ENCODE measurements around the gene ADCY9. TPM values are rescaled to one million over a fixed set of nuclear protein-coding genes. Genes with fewer than 3 reads are reported as not detected.

ADCY9 gene
- total RNA-seq (2014; rRNA removed; shearing (Covaris generic)) (21.9 and 32.5 TPM in 2 replicates), polyA plus RNA-seq (2016; fragmentation: Nextera tagmentation; extraction: Ambion mirVana) (1.9 and 2.1 TPM in 2 replicates)

DNA sequence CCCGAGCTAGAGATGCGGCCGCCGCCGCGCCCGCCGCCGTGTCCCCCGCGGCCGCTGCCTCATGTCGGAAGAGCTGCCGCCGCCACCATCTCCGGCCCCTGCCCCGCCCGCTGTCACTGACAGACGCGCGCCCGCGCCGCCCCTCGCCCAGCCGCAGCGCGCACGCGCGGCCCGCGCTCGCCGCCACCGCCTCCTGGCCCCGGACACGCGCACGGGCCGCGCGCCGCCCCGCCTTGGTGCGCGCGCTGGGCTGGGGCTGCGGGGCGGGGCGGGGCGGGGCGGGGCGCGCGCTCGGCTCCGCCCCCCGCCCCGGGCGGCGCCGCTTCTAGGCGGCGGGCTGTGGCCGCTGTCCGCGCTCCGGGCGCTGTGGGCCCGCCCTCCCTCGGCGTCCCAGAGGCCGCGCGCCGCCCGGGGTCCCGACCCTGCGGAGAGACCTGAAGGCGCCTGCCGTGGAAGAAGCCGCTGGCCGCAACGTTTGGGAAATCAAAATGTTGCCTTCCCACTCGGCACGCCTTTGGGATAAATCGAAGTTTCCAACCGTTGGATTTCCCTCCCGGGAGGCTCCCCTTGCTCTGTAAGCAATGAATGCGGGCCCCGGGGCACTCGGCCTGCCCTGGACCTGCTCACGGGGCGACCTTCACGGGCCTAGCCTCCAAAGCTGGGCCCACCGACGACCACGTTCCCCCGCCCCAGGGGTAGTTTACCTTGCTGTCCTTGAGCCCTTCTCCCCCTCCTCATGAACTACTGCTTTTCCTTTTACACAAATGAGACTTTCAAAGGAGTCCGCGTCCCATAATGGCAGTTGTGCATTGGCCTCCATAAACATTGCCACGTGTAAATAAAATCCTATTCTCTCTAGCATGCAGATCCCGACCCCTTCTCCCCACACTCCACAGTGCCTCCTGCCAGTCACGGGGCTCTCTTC, at the start of gene ADCY9:
ADCY9 (minus strand) TSS at position 118 of the 925 bp plus-strand sequence. CDS start 1,000 bp downstream, outside the sequence.
- Histone ChIP-seq H3K27ac (peak within 1 kb of the TSS; percentile 18; the same call in 1 of the 2 replicates), H3K4me1 (ENCODE audit: insufficient read depth) (peaks cover 35% of the 10 kb centered on the region), H2AFZ (peak within 1 kb of the TSS; percentile 86), H3K4me2 (ENCODE audit: unreplicated experiment) (peak within 1 kb of the TSS; percentile 70), H3K9ac (peak within 1 kb of the TSS; percentile 77), H3K9me2 (ENCODE audit: insufficient read depth) (no peaks in the 10 kb centered on the region), H3K27me3 (replicated peaks; ENCODE audit: insufficient read depth) (no peaks in the 10 kb centered on the region), H3F3A (ENCODE audit: insufficient read depth) (0 out of 2 replicates have a peak, but pooled peaks cover 7% of the 10 kb centered on the region), H3K79me2 (ENCODE audit: insufficient read depth) (peaks cover 40% of the 10 kb centered on the region), H3K4me3 (peak within 1 kb of the TSS; percentile 71), H3K9me3 (ENCODE audit: low read depth) (no peaks in the 10 kb centered on the region), H4K20me1 (ENCODE audit: insufficient read depth) (no peaks in the 10 kb centered on the region), H3K36me3 (ENCODE audit: low read depth) (no peaks in the 10 kb centered on the region)
- peak; percentile 87 for DNase-seq
- 2 to 6% methylated on average over 39 to 72 of the region's 105 CpGs for WGBS, 2 experiments (ENCODE audit: low coverage in 1 of 2, low lambda C conversion rate in 2 of 2, missing lambda C conversion rate in 2 of 2)
- in situ Hi-C loops (cut with MboI): loop anchor here (10.0 kb wide), 1 partner anchor 58 kb away; no protein-coding TSS in a partner anchor
- TF ChIP-seq EZH2 (IDR thresholded peaks at IDR 0.05; ENCODE audit: insufficient read depth, poor library complexity, severe bottlenecking) (no peak), EZH2phosphoT487 (IDR thresholded peaks at IDR 0.05; ENCODE audit: insufficient read depth, low read depth) (no peak)

DNA sequence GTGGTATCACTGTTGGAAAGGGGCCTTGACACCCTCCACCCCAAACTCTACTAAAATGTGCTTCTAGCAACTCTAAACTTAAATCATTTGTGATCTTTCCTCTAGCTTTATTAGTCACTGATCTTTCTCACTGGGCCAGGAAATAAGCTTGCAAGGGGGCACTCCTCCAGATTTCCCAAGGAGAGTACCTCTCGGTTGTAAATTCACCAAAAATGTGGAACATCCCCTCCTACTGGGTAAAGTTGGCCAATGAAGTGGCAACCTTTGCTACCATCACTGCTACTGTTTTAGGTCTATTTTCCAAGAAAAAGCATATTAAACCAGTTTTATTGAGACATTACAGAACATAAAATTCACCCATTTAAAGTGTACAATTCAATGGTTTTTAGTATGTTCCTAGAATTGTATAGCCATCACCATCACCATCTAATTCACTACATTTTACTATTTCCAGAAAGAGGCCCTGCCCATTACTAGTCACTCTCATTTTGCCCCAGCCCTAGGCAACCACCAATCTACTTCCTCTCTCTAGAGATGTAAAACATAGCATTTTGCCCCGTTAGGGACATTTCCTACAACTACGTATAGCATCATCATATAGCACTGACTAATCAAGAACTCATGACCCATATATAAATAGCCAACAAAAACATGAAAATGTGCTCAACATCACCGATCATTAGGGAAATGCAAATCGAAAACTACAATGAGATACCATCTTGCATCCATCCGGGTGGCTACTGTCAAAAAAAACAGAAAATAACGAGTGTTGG, 44.6 kb upstream of the ADCY9 start:
- WGBS, 2 experiments (ENCODE audit: low coverage in 1 of 2, low lambda C conversion rate in 2 of 2, missing lambda C conversion rate in 2 of 2): 83 to 89% methylated on average over 7 of the region's 7 CpGs
- Histone ChIP-seq H3K4me1 (ENCODE audit: insufficient read depth) (no peaks in the 10 kb centered on the region), H3K27ac (no peak overlapping the region), H3K79me2 (ENCODE audit: insufficient read depth) (no peaks in the 10 kb centered on the region), H3K4me3 (no peak overlapping the region), H3K9ac (no peak overlapping the region), H3F3A (ENCODE audit: insufficient read depth) (0 out of 2 replicates have a peak, but pooled peaks cover 5% of the 10 kb centered on the region), H3K9me3 (ENCODE audit: low read depth) (no peaks in the 10 kb centered on the region), H3K36me3 (ENCODE audit: low read depth) (no peaks in the 10 kb centered on the region), H2AFZ (no peak overlapping the region), H3K9me2 (ENCODE audit: insufficient read depth) (no peaks in the 10 kb centered on the region), H4K20me1 (ENCODE audit: insufficient read depth) (no peaks in the 10 kb centered on the region), H3K4me2 (ENCODE audit: unreplicated experiment) (no peak overlapping the region), H3K27me3 (replicated peaks; ENCODE audit: insufficient read depth) (no peaks in the 10 kb centered on the region)
- in situ Hi-C loops (cut with MboI): no loop called here
- peak; percentile 59 for DNase-seq
- TF ChIP-seq EZH2phosphoT487 (IDR thresholded peaks at IDR 0.05; ENCODE audit: insufficient read depth, low read depth) (no peak), EZH2 (IDR thresholded peaks at IDR 0.05; ENCODE audit: insufficient read depth, poor library complexity, severe bottlenecking) (no peak)

DNA sequence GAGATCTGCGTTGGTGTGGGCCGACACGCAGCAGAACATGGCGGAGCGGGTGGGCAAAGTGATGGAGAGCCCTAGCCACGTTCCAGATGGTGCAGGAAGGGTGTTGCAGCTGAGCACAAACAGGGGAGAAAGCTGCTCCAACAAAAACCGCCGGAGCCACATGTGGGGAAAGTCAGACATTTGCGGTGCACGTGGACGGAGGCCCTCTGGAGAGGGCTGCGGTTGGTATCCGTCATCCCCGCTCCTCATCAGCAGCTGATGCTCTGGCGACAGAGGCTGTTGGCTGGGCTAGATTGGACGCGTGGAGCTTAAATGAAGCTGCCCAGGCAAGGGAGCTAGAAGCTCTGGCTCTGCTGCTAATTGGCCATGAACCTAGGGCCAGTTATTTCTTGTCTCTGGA, 43.5 kb upstream of the ADCY9 start:
- H3K4me3 ChIP-seq: no peak overlapping the region
- TF ChIP-seq EZH2phosphoT487 (IDR thresholded peaks at IDR 0.05; ENCODE audit: insufficient read depth, low read depth) (no peak), EZH2 (IDR thresholded peaks at IDR 0.05; ENCODE audit: insufficient read depth, poor library complexity, severe bottlenecking) (no peak)
- 30% methylated on average over 17 of the region's 17 CpGs for WGBS, 2 experiments (ENCODE audit: low coverage in 1 of 2, low lambda C conversion rate in 2 of 2, missing lambda C conversion rate in 2 of 2)
- H3K4me1 ChIP-seq (ENCODE audit: insufficient read depth): no peaks in the 10 kb centered on the region
- no peaks in the 10 kb centered on the region for H3K27me3 ChIP-seq (replicated peaks; ENCODE audit: insufficient read depth)
- H3K36me3 ChIP-seq (ENCODE audit: low read depth): no peaks in the 10 kb centered on the region
- no peaks in the 10 kb centered on the region for H3K79me2 ChIP-seq (ENCODE audit: insufficient read depth)
- DNase-seq: peak; percentile 53
- H3F3A ChIP-seq (ENCODE audit: insufficient read depth): 0 out of 2 replicates have a peak, but pooled peaks cover 5% of the 10 kb centered on the region
- H2AFZ ChIP-seq: no peak overlapping the region
- H3K9me3 ChIP-seq (ENCODE audit: low read depth): no peaks in the 10 kb centered on the region
- H3K9ac ChIP-seq: no peak overlapping the region
- no peak overlapping the region for H3K27ac ChIP-seq
- H3K9me2 ChIP-seq (ENCODE audit: insufficient read depth): no peaks in the 10 kb centered on the region
- H4K20me1 ChIP-seq (ENCODE audit: insufficient read depth): no peaks in the 10 kb centered on the region
- in situ Hi-C loops (cut with MboI): no loop called here
- no peak overlapping the region for H3K4me2 ChIP-seq (ENCODE audit: unreplicated experiment)
